ENCODE data around the gene TMEM154.

Gene TMEM154

DNA sequence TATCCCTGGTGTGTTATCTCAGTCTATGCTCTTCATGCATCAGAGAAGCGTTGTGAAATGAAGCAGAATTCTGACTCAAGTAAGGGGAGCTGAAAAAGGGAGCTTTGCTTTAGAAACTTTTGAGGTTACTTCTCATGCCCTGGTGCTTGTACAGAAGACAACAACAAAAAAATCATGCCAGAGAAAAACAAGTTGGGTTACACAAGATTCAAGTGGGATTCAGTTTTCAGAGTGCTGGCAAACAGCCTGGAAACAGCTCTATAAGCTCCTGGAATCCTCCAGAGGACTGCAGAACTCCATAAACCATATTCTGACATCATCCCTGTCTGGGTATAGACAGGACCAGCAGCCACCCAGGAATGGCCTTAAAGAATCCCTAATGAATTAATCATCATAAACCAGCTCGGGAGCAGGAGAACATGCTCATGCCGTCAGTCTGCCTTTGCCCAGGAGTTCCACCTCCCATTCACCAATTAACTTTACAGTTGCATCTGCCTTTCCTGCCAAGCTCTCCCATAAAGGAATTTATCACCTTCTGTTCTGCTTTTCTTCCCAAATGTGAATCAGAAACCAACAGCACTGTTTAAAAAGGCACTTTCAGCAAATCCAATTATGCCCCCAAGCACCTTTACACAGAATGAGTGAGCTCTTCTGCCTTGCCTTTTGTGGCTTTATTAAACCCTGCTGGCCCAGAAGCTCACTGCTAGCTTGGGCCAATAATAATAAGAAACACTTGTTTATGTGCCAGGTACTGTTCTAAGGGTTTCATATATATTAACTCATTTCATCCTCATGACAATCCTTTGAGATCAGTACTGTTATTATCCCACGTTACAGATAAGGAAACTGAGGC is 89.4 kb downstream of the TMEM154 start:
- peak; percentile 58 for DNase-seq (ENCODE audit: low spot score)

DNA sequence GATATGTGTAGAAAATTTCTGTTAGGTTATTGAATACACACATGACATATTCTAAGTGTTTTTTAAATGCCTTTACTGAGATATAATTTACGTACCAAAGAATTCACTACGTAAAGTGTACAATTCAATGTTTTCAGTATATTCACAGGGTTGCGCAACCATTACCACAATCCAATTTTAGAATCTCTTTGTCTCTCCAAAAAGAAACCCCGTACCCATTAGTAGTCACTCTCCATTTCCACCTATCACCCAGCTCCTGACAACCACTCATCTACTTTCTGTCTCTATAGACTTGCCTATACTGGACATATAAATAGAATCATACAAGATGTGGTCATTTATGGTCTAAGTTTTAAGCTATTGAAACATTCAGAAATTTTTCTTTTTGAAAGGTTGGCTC is 90.9 kb downstream of the TMEM154 start:
- no peak for DNase-seq (ENCODE audit: low spot score)

DNA sequence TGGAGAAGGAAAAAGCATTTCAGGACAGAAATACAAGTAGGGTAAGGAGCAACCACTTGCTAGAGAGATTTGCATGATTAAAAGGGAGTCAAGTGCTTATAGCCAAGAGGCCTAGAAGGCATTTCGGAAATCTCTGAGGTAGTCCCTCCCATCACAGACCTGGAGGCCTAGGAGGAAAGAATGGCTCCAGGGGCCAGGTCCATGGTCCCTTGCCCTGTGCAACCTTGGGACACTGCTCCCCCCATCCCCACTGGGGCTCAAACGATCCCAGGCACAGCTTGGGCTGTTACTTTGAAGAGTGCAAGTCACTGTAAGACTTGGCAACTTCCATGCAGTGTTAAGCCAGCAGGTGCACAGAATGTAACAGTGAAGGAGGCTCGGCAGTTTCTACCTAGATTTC is 92.7 kb downstream of the TMEM154 start:
- DNase-seq (ENCODE audit: low spot score), result no peak

DNA sequence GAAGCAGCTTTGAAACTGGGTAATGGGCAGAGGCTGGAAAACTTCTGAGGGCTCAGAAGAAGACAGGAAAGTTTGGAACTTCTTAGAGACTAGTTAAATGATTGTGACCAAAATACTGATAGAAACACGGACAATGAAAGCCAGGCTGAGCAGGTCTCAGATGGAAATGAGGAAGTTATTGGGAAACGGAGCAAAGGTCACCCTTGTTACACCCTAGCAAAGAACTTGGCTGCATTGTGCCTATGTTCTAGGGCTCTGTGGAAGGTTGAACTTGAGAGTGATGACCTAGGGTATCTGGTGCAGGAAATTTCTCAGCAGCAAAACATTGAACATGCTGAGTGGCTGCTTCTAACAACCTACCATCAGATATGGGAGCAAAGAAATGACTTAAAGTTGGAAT is 93.1 kb downstream of the TMEM154 start:
- DNase-seq (ENCODE audit: low spot score), result no peak

DNA sequence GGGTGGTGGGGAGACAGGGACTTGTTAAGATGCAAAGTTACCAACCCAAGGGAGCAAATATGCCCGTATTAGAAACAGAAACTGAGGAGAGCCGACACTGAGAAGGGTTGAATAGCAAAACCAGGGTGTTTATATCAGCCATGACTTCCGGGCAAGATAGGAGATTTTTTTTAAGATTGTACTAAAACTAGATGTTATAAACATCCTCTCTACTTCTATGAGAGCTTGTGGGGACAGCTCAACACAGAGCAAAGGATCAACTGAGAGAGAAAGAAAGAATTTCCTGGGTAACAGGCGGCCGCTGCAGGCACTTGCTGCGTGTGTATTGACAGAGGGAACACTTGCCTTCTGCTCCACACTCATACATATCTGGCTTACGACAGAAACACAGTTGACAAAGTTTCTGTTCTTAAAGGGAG is 94.8 kb downstream of the TMEM154 start:
- DNase-seq (ENCODE audit: low spot score), result no peak

DNA sequence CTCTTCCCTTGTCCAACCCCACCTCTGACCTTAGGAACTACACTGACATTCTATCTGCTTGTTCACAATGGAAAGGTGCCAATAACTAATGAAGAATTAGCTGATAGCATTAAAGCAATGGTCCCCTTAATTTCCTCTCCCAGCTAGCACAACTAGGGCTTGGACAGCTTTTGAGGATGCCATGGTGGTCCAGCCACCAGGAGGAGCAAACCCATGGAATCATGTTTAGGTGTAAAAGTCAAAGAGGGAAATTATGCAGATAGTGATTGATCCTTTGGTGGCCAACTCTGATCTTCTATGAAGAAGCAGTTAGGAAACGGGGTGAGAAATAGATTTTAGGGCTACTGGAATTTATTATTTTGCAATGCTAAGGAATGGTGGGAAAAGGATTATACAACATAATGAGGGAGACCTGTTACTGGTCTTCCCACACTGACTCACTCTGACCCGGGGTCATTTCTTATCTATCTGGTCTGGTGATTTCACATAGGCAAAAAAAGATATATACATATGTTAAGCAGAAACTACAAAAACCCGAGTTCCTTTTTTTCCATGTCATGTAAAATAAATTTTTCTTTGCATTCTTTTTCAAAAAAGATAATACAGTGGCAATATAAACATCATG is 98.1 kb downstream of the TMEM154 start:
- no peak for DNase-seq (ENCODE audit: low spot score)

DNA sequence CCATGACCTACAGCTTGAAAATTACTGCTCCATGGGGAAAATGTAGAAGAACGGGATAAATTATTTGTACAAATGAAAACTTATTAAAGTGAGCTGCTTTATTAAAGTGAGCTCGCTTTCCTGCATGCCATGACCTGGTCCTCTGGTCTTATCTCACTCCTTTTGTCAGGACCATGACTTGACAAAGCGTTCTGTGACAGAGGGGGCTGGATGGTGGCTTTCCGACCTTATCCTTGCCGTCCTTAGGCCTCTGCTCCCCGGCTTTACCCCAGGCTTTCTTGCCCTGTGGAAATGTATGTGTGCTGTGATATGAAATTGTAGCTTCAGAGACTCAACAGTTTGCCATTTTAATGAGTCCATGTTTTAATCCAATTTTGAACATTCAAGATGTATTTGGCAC is 99.9 kb downstream of the TMEM154 start:
- no peak for DNase-seq (ENCODE audit: low spot score)

DNA sequence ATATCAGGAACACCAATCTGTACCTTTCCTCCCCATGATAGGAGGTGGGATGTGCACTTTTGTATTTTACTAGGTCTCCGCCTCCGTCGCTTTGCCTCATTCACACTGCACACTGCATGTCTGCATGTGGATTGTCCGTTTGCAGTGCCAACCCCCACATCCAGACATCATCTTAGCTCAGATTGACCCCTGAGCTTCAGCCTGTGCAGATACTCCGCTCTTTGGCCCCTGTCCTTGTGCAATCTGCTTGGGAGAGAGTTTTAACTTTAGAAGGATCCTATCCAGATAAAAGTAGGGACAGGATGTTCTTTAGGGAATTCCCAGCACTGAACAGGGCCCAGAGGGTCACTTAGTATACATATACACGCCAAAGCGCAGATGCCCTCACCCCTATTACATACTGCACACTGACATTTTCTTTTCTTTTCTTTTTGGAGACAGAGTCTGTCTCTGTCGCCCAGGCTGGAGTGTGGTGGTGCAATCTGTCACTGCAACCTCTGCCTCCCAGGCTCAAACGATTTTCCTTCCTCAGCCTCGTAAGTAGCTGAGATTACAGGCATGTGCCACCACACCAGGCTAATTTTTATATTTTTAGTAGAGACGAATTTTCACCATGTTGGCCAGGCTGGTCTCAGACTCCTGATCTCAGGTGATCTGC is 100.6 kb downstream of the TMEM154 start:
- DNase-seq (ENCODE audit: low spot score), result no peak

DNA sequence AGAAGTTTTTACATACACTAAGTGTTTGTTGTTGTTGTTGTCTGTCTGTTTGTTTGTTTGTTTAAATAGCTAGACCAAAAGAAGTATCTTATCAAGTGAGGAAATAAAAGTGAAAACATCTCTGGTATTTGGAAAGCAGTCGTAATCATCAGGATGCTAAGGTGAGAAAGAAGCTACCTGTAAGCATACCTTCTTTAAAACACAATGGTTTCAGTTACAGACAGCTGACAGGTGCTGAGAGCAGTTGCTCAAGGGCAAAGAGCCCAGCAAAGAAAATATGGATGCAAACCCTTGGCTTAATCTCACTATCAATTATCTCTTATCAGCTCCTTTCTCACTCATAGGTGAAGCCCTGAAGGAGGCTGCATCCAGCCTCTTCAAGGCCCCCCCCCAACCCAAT is 101.1 kb downstream of the TMEM154 start:
- DNase-seq (ENCODE audit: low spot score), result no peak

DNA sequence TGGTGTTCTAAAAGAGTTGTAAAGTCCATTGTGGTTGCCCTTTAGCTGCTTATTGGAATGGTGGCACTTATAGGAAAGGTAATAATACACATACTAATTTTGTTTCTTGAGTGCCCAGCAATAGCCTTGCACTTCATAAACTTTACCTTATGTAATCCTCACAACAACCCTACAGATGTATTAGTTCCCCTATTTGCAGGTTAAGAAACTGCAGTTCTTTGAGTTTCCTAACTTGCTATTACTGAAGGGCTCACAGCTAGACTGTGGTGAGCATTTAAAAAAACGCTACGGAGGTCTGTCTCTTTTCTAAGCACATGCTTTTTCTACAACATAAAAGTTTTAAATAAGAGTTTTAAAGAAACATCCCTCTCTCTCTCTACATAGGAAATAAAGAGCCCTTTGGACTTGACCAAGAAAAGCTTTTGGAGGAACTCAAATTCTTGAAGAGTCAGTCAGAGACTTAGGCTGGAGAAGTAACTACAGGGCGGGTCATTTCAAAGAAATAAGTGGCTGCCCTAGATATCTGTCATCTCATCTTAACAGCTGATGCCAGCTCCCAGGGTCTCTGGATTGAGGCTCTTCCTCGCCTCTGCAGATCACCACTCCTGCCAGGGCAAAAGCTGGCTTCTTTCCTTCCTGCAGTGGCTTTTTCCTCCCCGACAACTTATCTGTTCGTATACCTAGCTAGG is 101.9 kb downstream of the TMEM154 start:
- no peak for DNase-seq (ENCODE audit: low spot score)

DNA sequence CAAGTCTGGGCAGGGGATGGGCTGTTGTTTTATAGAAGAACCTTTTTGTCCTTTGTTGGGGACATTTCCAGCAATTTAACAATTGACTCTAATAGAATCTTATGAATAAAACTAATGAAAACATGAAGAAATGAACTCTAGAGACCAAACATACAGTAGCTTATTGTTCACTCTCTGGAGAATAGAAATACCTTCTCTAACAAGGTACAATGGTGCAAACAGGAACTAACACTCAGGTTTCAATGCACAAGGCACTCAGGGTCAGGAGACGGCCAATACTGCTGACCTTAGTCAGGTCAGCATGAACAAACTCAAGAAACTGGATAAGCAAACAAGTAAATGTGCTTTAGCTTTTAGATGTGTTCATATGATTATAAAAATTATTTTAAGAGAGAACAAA is 104.3 kb downstream of the TMEM154 start:
- DNase-seq (ENCODE audit: low spot score), result no peak

DNA sequence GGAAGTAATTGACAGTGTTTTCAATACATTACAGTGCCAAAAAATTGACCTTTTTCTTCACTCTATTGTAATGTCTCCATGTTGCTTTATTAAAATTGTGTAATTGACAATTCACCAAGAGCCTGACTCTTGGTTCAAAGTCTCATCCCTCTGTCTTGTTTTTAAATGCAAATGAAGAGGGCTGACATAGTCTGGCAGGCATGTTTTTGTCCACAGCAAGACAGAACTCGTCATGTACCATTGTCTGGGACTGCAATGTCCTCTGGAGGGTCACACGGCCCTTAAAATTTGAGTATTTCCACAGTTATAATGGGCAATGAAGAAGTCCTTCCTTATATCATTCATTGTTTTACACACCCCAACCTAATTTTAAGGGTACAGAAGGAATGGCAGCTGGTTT is 105.9 kb downstream of the TMEM154 start:
- DNase-seq (ENCODE audit: low spot score), result no peak

DNA sequence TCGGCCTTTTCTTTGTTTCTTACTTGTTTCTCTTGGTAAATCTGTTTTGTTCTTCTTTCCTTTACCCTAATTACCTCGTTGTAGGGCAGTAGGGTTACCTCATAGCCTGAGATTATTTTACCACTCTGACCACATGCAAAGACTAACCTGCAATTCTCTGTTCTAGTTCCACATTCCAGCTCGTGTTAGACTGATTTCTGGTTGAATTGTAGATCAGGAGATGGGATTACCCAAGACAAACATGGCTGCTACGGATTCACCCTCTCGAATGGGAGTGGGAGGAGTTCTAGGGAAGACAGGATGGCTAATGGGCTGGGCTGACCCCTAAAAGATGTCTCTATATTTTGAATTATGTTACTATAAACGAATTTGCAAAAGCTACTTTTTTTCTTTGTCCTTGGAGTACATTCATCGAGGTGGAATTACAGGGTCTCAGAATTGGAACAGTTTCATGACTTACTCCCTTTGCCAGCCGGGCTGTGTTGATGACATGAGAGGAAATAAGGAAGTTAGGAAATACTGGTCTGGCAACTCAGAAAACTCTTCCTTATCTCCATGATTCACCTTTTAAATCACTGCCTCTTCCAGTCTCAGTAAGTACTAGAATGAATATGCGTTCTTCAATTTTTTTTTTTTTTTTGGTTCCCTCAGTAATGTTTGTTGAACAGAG is 107.2 kb downstream of the TMEM154 start:
- no peak for DNase-seq (ENCODE audit: low spot score)

DNA sequence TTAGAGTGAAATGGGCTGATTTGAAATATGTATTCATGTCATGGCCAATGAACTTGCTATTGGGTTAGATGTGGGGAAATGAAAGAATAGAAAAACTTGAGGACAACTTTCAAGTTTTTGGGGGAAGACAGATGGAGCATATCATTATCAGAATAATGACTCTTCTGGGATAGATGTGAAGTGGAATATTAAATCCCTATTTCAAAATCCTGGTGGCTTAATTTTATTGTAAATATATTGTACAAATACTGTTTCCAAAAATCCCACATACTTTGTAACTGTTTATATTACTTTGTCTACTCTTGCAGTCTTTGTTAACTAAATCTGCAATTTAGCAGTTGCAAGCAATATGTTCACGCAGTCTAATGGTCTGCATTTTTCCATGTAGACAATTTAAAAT is 108.0 kb downstream of the TMEM154 start:
- DNase-seq (ENCODE audit: low spot score), result no peak

DNA sequence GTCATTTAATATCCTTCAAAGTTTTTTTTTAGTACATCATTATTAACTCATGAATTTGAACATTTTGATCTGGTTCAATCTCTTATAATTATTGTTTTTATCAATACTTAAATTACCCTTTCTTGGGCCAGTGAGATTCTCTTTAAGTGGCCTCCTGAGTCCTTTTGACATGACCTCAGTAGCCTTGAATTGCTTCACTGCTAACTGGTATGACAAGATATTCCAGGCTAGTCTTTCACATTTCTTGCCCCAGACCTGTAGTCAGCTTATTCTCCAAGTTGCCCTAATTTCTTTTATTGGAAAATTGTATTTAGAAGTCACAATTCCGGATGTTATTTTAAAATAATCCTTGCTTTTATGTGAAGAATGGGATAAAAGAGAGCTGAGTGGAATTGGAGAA is 108.5 kb downstream of the TMEM154 start:
- DNase-seq (ENCODE audit: low spot score), result no peak
